ENCODE measurements around the gene PLA2G2D. TPM values are rescaled to one million over a fixed set of nuclear protein-coding genes. Genes with fewer than 3 reads are reported as not detected.

The PLA2G2D gene
- total and polyA plus RNA-seq, 2 of the 8 experiments (the other 6 are each of a cell fraction or from before 2014, with no cell fraction given): not detected

DNA sequence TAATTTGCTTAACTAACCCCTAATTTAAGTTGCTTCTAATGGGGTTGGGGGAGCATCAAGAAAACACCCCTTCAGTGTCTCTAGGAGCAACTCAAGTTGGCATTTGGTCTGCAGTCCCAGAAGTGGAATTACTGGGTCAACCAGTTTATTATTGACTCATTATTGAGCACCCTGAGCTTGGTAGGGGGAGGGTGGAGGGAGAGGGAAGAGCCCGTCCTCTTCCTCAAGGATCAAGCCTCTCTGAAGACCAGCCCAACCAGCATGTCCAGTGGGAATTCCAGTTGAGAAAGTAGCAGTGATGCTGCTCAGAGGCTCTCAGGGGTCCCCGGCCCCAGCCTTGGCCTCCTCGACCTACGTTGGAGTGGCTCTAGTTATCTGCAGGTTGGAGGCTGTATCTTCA, 17.7 kb upstream of the PLA2G2D start (continued):
- TF ChIP-seq, protein P1, sequence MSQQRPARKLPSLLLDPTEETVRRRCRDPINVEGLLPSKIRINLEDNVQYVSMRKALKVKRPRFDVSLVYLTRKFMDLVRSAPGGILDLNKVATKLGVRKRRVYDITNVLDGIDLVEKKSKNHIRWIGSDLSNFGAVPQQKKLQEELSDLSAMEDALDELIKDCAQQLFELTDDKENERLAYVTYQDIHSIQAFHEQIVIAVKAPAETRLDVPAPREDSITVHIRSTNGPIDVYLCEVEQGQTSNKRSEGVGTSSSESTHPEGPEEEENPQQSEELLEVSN (IDR thresholded peaks at IDR 0.05): no peak
- TF ChIP-seq EZH2 (IDR thresholded peaks at IDR 0.05; ENCODE audit: low read depth, low read length, severe bottlenecking) (no peak), RFX5 (IDR thresholded peaks at IDR 0.05; ENCODE audit: borderline replicate concordance, low read depth, low read length) (no peak)
- TF ChIP-seq, protein P2, sequence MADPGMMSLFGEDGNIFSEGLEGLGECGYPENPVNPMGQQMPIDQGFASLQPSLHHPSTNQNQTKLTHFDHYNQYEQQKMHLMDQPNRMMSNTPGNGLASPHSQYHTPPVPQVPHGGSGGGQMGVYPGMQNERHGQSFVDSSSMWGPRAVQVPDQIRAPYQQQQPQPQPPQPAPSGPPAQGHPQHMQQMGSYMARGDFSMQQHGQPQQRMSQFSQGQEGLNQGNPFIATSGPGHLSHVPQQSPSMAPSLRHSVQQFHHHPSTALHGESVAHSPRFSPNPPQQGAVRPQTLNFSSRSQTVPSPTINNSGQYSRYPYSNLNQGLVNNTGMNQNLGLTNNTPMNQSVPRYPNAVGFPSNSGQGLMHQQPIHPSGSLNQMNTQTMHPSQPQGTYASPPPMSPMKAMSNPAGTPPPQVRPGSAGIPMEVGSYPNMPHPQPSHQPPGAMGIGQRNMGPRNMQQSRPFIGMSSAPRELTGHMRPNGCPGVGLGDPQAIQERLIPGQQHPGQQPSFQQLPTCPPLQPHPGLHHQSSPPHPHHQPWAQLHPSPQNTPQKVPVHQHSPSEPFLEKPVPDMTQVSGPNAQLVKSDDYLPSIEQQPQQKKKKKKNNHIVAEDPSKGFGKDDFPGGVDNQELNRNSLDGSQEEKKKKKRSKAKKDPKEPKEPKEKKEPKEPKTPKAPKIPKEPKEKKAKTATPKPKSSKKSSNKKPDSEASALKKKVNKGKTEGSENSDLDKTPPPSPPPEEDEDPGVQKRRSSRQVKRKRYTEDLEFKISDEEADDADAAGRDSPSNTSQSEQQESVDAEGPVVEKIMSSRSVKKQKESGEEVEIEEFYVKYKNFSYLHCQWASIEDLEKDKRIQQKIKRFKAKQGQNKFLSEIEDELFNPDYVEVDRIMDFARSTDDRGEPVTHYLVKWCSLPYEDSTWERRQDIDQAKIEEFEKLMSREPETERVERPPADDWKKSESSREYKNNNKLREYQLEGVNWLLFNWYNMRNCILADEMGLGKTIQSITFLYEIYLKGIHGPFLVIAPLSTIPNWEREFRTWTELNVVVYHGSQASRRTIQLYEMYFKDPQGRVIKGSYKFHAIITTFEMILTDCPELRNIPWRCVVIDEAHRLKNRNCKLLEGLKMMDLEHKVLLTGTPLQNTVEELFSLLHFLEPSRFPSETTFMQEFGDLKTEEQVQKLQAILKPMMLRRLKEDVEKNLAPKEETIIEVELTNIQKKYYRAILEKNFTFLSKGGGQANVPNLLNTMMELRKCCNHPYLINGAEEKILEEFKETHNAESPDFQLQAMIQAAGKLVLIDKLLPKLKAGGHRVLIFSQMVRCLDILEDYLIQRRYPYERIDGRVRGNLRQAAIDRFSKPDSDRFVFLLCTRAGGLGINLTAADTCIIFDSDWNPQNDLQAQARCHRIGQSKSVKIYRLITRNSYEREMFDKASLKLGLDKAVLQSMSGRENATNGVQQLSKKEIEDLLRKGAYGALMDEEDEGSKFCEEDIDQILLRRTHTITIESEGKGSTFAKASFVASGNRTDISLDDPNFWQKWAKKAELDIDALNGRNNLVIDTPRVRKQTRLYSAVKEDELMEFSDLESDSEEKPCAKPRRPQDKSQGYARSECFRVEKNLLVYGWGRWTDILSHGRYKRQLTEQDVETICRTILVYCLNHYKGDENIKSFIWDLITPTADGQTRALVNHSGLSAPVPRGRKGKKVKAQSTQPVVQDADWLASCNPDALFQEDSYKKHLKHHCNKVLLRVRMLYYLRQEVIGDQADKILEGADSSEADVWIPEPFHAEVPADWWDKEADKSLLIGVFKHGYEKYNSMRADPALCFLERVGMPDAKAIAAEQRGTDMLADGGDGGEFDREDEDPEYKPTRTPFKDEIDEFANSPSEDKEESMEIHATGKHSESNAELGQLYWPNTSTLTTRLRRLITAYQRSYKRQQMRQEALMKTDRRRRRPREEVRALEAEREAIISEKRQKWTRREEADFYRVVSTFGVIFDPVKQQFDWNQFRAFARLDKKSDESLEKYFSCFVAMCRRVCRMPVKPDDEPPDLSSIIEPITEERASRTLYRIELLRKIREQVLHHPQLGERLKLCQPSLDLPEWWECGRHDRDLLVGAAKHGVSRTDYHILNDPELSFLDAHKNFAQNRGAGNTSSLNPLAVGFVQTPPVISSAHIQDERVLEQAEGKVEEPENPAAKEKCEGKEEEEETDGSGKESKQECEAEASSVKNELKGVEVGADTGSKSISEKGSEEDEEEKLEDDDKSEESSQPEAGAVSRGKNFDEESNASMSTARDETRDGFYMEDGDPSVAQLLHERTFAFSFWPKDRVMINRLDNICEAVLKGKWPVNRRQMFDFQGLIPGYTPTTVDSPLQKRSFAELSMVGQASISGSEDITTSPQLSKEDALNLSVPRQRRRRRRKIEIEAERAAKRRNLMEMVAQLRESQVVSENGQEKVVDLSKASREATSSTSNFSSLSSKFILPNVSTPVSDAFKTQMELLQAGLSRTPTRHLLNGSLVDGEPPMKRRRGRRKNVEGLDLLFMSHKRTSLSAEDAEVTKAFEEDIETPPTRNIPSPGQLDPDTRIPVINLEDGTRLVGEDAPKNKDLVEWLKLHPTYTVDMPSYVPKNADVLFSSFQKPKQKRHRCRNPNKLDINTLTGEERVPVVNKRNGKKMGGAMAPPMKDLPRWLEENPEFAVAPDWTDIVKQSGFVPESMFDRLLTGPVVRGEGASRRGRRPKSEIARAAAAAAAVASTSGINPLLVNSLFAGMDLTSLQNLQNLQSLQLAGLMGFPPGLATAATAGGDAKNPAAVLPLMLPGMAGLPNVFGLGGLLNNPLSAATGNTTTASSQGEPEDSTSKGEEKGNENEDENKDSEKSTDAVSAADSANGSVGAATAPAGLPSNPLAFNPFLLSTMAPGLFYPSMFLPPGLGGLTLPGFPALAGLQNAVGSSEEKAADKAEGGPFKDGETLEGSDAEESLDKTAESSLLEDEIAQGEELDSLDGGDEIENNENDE (IDR thresholded peaks at IDR 0.05; ENCODE audit: insufficient replicate concordance, low read length): no peak
